Neural progenitor cell (in vitro differentiated cells): ENCODE results near the gene PRSS50. TPM values are rescaled to one million over a fixed set of nuclear protein-coding genes. Genes with fewer than 3 reads are reported as not detected.

Experiments used
- DNase-seq: peaks from one replicate; pipeline ENCODE4 v3.0.0-alpha.2; 2016; ENCODE audit warnings: low spot score
- H2AFZ ChIP-seq: fragments of 200-600 bp; sonication (generic); replicated peaks from 2 replicates; pipeline ENCODE4 v1.6.1; 2016; ENCODE audit warnings: antibody characterized with exemption
- H3F3A ChIP-seq: fragments of 200-600 bp; sonication (generic); 2 replicates; pipeline ENCODE4 v1.6.1; 2016; ENCODE audit warnings: antibody characterized with exemption, low read depth
- H3K27ac ChIP-seq: fragments of 200-600 bp; sonication (generic); 2 replicates; pipeline ENCODE4 v1.5.1; 2016; ENCODE audit warnings: mild to moderate bottlenecking
- H3K27me3 ChIP-seq: fragments of 200-600 bp; sonication (generic); 2 replicates; pipeline ENCODE4 v1.6.1; 2016; ENCODE audit warnings: mild to moderate bottlenecking, moderate library complexity
- H3K36me3 ChIP-seq: fragments of 200-600 bp; sonication (generic); 2 replicates; pipeline ENCODE4 v1.5.1; 2016
- H3K4me1 ChIP-seq: fragments of 200-600 bp; sonication (generic); 2 replicates; pipeline ENCODE4 v1.6.1; 2016; ENCODE audit warnings: mixed run types
- H3K4me2 ChIP-seq: fragments of 200-600 bp; sonication (generic); 2 replicates; pipeline ENCODE4 v1.6.1; 2016
- H3K4me3 ChIP-seq: fragments of 200-600 bp; sonication (generic); 2 replicates; pipeline ENCODE4 v1.5.1; 2016
- H3K79me2 ChIP-seq: fragments of 200-600 bp; sonication (generic); 2 replicates; pipeline ENCODE4 v1.6.1; 2016; ENCODE audit warnings: low read depth
- H3K9ac ChIP-seq: fragments of 200-600 bp; sonication (generic); 2 replicates; pipeline ENCODE4 v1.6.1; 2016
- H3K9me3 ChIP-seq: fragments of 200-600 bp; sonication (generic); 2 replicates; pipeline ENCODE4 v1.5.1; 2016; ENCODE audit warnings: low read depth
- H4K20me1 ChIP-seq: fragments of 200-600 bp; sonication (generic); 2 replicates; pipeline ENCODE4 v1.6.1; 2016; ENCODE audit warnings: low read depth
- H3K27ac Mint-ChIP-seq: 3 replicates; pipeline ENCODE4 v1.8.0; 2021; ENCODE audit warnings: mixed read lengths
- H3K27me3 Mint-ChIP-seq: 2 replicates; pipeline ENCODE4 v1.8.0; 2022; ENCODE audit warnings: low read depth, mild to moderate bottlenecking, inconsistent platforms, moderate library complexity, mixed read lengths; ENCODE audit not compliant: insufficient read depth
- H3K36me3 Mint-ChIP-seq: 3 replicates; pipeline ENCODE4 v1.8.0; 2021; ENCODE audit warnings: mixed read lengths
- H3K4me1 Mint-ChIP-seq: 3 replicates; pipeline ENCODE4 v1.8.0; 2021; ENCODE audit warnings: mixed read lengths
- H3K4me3 Mint-ChIP-seq: 3 replicates; pipeline ENCODE4 v1.8.0; 2021; ENCODE audit warnings: mild to moderate bottlenecking, moderate library complexity, mixed read lengths
- H3K9me3 Mint-ChIP-seq: 3 replicates; pipeline ENCODE4 v1.8.0; 2020; ENCODE audit warnings: mixed read lengths
- CTCF ChIP-seq: fragments of 200-600 bp; sonication (generic); IDR thresholded peaks from 2 replicates; pipeline ENCODE4 v1.5.1; 2017; ENCODE audit warnings: antibody characterized with exemption, mild to moderate bottlenecking
- EZH2 ChIP-seq: fragments of 200-600 bp; sonication (generic); IDR thresholded peaks from 2 replicates; pipeline ENCODE4 v1.6.1; 2017; ENCODE audit warnings: antibody characterized with exemption, mild to moderate bottlenecking, moderate library complexity
- EZH2phosphoT487 ChIP-seq: fragments of 200-600 bp; sonication (generic); IDR thresholded peaks from 2 replicates; pipeline ENCODE4 v1.6.1; 2017; ENCODE audit warnings: antibody characterized with exemption
- total RNA-seq: library from RNA; depleted of rRNA; stranded (reverse); fragments of >200 nt; gene quantifications from 2 replicates; pipeline ENCODE4 v1.2.3, GENCODE V29; 2015; ENCODE audit warnings: low replicate concordance

Gene PRSS50
- total RNA-seq, 1 donor from 2014 or later = 0.28 TPM

- Mint-ChIP-seq H3K36me3 (no peaks in the 10 kb centered on the region), H3K27me3 (peaks cover 3% of the 10 kb centered on the region), H3K4me3 (no peak overlapping the region), H3K9me3 (no peaks in the 10 kb centered on the region), H3K4me1 (peaks cover 7% of the 10 kb centered on the region), H3K27ac (no peak overlapping the region)
- Histone ChIP-seq H3K36me3 (no peaks in the 10 kb centered on the region), H3K4me2 (no peak overlapping the region), H3K4me1 (no peaks in the 10 kb centered on the region), H4K20me1 (no peaks in the 10 kb centered on the region), H3F3A (no peaks in the 10 kb centered on the region), H3K9me3 (no peaks in the 10 kb centered on the region), H3K27me3 (no peaks in the 10 kb centered on the region), H3K27ac (no peak overlapping the region), H3K79me2 (no peaks in the 10 kb centered on the region), H2AFZ (no peak overlapping the region), H3K9ac (no peak overlapping the region), H3K4me3 (no peak overlapping the region)
- no peak for DNase-seq
- TF ChIP-seq EZH2 = no peak
- no peak for TF ChIP-seq EZH2phosphoT487
- TF ChIP-seq CTCF = no peak
Measured at GRCh38 chr3:46721009-46721408, 3.3 kb upstream of the PRSS50 start.

GRCh38 chr3:46719735-46720271, 2.1 kb upstream of the PRSS50 start:
- no peak overlapping the region for H3K4me3 Mint-ChIP-seq
- Histone ChIP-seq H3K4me1 (no peaks in the 10 kb centered on the region), H3K36me3 (no peaks in the 10 kb centered on the region), H3K4me3 (no peak overlapping the region), H3F3A (no peaks in the 10 kb centered on the region), H3K9ac (no peak overlapping the region), H2AFZ (no peak overlapping the region), H3K9me3 (no peaks in the 10 kb centered on the region), H3K27me3 (no peaks in the 10 kb centered on the region), H3K27ac (no peak overlapping the region), H3K4me2 (no peak overlapping the region), H3K79me2 (no peaks in the 10 kb centered on the region), H4K20me1 (no peaks in the 10 kb centered on the region)
- H3K27ac Mint-ChIP-seq = no peak overlapping the region
- no peaks in the 10 kb centered on the region for H3K9me3 Mint-ChIP-seq
- no peak for TF ChIP-seq EZH2phosphoT487
- TF ChIP-seq CTCF = no peak
- no peak for TF ChIP-seq EZH2
- H3K36me3 Mint-ChIP-seq = no peaks in the 10 kb centered on the region
- H3K4me1 Mint-ChIP-seq = peaks cover 7% of the 10 kb centered on the region
- DNase-seq = peak; percentile 1
- peaks cover 4% of the 10 kb centered on the region for H3K27me3 Mint-ChIP-seq

DNA sequence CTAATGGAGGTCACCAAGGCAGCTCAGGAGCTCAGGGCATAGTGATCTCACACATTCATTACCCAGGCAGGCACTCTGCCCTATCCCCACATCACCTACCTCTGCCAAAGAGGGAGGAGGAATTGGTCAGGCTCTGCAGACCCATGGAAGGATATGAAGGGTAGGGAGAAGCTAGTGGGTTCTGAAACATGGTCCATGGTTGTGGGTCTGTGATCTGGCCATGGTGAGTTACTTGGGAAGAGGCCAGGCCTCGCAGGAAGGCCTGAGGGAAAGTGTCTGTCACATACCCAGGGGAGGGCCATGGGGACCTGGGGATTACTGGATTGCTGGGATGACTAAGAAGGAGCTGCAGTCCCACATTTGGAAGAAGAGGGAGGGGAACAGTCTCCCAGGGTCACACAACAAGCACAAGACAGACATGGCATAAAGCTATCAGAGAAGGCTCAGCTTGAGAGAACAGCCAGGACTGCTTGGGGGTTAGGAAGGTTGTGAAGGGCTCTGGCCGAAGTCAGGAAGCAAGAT, 1.4 kb upstream of the PRSS50 start:
- DNase-seq = no peak
- no peak overlapping the region for H2AFZ ChIP-seq

More for the DNA sequence above, 1.4 kb upstream of the PRSS50 start:
- Mint-ChIP-seq H3K36me3 (no peaks in the 10 kb centered on the region), H3K27ac (no peak overlapping the region), H3K4me1 (peaks cover 7% of the 10 kb centered on the region), H3K9me3 (no peaks in the 10 kb centered on the region), H3K4me3 (no peak overlapping the region), H3K27me3 (peaks cover 4% of the 10 kb centered on the region)
- Histone ChIP-seq H3F3A (no peaks in the 10 kb centered on the region), H3K4me3 (no peak overlapping the region), H3K9me3 (no peaks in the 10 kb centered on the region), H3K4me1 (no peaks in the 10 kb centered on the region), H3K36me3 (no peaks in the 10 kb centered on the region), H3K27me3 (no peaks in the 10 kb centered on the region), H3K79me2 (no peaks in the 10 kb centered on the region), H3K27ac (no peak overlapping the region), H4K20me1 (no peaks in the 10 kb centered on the region), H3K9ac (no peak overlapping the region), H3K4me2 (no peak overlapping the region)
- TF ChIP-seq EZH2phosphoT487 = no peak
- no peak for TF ChIP-seq EZH2
- TF ChIP-seq CTCF = no peak
